GM18499 (cell line): Measurements from ENCODE around the gene WDFY3.
"Not testable (repeated sequence)": the region's sequence is repeated elsewhere in the genome, so short reads cannot be mapped to it uniquely, and the experiment has no call there.

Experiments
- ATAC-seq: cut with Tn5 transposase; IDR thresholded peaks from one replicate; pipeline ENCODE4 v1.9.1; 2021; ENCODE audit warnings: moderate number of reproducible peaks; ENCODE audit not compliant: insufficient read depth, unreplicated experiment

Gene WDFY3

DNA sequence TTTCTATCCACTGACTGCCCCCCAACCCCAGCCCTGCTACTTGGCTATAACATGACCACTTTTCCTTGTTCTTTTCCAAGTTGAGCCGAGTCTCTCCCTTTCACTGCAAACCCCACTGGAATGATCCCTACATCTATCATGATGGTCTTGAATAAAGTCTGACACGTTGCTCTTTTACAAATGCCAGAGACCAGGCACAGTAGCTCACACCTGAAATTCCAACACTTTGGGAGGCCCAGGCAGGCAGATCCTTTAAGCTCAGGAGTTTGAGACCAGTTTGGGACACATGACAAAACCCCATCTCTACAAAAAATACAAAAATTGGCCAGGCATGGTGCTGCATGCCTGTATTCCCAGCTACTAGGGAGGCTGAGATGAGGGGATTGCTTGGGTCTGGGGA, 100.9 kb downstream of the WDFY3 start:
- ATAC-seq, result no peak

- no peak for ATAC-seq
Observed at GRCh38 chr4:84862064-84862463, 104.4 kb downstream of the WDFY3 start.

DNA sequence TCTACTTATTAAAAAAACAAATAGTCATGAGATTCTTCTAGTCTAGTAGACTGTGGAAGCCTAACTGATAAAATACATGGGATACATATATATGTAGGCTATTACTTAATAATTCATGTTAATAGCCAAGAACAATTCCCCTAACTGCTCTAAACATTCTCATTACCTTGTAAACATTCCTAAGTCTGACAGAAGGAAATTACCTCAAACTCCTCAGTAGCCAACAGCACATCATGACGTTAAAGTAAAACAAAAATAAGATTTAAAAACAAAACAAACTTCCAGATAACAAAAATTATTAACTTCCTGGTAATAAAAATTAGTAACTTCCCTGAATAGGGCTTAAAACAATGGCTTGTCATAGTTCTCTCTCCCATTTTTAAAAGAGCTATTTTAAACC, 109.2 kb downstream of the WDFY3 start:
- ATAC-seq, result no peak

- ATAC-seq, result no peak
Observed at GRCh38 chr4:84856468-84857049, 109.9 kb downstream of the WDFY3 start.

DNA sequence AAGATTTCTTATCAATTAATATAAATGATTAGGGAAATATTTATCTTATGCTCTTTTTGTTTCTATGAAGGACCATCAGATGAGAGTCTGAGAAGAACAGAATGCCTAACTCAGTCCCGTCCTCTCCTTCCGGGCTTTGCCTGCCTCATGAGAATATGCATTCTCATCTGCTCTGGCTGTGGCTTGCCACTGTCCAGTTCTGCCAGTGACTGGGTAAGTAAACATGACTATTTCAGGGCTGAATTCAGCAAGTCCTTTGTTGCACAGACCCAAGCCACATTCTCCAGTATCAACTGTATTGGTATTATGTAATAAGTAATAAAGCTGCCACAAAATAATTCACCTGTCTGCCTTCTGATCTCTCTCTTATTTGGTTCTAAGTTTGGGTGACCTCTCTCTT, 110.7 kb downstream of the WDFY3 start:
- ATAC-seq, result no peak

GRCh38 chr4:84852081-84852480, 114.4 kb downstream of the WDFY3 start:
- ATAC-seq, result no peak

DNA sequence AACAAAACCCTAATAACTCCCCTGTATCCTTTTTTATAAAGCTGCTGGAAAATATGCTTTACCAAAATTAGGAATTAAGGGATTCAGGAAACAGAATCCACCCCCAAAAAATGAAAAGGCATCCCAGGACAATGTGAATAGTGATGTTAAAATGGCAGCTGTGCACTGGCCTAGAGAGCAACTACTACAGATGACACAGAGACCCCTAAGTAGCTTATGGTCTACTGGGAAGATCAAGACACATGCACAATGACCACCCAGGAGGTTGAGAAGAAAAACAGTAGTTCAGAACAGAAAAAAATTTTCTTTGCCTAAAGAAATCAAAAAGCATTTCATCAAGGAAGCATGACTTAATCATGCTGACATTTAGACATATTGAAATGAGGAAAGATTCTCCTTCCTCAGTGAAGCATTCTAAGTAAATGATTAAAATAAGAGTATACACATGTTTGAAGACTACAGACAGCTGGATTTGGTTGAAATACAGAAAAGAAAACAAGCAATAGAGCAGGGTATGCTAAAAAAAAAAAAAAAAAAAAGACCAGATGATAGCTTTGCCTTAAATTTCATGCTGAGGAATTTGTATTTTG, 117.3 kb downstream of the WDFY3 start:
- ATAC-seq, result no peak

DNA sequence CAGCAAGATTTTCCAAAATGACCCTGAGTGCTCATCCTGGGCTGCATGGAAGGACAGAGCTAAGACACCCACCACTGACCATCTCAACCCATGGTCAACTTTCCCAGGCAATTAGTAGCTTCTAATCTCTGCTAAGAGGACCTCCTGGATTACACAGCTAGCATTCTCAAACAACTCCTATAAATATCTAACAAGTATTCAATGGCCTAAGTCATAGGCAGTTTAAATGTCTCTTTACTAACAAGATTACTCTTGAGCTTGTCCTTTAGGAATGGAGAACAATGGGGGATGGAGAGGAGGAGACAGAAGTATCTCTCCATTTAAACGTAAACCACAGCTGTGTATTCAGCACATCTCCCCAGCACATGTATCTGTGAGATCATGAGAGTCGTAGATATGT, 118.1 kb downstream of the WDFY3 start:
- no peak for ATAC-seq

DNA sequence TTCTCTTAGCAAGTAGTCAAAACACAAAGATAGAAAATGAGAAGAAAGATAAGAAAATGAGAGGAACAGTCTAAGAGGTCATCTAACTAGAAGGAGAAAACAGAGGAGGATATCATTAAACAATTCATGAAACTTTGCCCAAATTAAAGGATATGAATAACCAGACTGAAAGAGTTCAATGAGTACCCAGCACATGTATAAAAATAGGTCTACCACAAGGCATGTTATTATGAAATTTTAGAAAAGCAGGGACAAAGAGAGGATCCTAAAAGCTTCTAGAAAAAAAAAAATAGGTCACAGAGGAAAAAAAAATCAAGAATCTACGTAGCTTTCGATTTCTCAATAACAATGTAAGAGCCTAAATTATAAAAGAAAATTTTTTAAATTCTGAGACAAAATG, 118.5 kb downstream of the WDFY3 start:
- ATAC-seq, result no peak

DNA sequence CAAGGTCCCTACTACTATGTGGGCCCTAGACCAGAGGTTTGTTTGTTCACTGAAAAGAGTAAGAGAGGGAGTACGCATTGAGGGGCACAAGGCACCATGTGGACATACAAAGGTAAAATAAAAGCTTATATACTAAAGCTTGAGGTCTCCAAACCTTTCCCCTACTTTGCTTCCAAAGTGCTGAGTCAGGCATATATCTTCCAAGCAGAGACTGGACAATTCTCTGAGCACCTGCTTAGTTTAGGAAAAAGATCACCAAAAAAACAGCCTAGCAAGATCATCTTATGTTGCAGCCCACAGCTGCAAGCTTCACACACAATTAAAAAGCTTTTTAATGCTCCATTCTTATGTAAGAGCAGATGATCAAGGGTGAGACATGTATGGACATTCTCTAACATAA, 119.5 kb downstream of the WDFY3 start:
- no peak for ATAC-seq

DNA sequence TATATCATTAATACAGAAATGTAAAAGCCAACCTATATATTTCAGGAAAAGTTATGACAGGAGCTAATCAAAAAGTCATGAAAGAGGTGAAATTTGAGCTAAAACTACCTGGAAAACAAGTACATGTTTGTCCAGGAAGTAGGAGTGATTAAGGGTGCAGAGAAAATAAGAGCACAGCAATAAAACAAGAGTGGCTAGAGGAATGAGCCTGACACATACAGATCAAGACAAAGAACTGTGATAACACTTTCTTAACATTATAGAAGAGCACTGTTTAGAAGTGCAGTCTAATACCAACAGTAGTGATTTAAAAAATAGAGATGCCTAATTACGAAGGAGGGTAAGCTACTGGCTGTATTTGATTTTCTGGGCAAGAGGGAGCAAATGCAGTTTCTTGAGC, 125.1 kb downstream of the WDFY3 start:
- no peak for ATAC-seq

GRCh38 chr4:84837751-84838150, 128.7 kb downstream of the WDFY3 start:
- no peak for ATAC-seq

DNA sequence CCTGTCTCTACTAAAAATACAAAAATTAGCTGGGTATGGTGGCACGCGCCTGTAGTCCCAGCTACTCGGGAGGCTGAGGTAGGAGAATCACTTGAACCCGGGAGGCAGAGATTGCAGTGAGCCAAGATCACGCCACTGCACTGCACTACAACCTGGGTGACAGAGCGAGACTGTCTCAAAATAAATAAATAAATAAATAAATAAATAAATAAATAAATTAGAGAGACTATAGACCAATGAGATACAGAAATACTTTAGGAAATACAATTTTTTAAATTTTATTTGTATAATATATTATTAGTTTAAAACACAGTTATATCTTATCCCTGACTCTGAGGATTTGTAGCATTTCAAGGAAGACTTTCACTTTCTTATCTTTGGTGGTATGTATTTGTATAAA, 136.9 kb downstream of the WDFY3 start:
- not testable (repeated sequence) for ATAC-seq

DNA sequence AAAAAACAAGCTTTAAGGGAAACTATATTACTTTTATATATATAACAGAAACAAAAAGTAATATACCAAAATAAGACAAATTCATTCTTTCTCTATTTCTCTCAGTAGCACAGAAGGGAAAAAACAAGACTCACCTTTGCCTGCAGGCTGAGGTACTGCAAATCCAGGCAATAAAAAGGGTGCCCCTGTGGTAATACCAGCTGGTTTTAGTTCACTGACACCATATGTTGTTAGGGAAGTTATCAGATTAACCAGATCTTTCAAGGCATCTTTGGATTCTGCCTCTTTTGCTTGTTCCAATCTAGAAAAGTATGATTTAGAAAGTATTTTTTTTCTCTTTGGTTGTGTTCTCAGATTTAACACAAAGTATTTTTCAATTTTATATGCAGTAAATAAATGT, 139.8 kb downstream of the WDFY3 start:
- no peak for ATAC-seq

GRCh38 chr4:84825701-84826341, 140.7 kb downstream of the WDFY3 start:
- no peak for ATAC-seq

- ATAC-seq, result no peak
Observed at GRCh38 chr4:84821064-84821463, 145.4 kb downstream of the WDFY3 start.

GRCh38 chr4:84814094-84814750, 152.3 kb downstream of the WDFY3 start:
- no peak for ATAC-seq

DNA sequence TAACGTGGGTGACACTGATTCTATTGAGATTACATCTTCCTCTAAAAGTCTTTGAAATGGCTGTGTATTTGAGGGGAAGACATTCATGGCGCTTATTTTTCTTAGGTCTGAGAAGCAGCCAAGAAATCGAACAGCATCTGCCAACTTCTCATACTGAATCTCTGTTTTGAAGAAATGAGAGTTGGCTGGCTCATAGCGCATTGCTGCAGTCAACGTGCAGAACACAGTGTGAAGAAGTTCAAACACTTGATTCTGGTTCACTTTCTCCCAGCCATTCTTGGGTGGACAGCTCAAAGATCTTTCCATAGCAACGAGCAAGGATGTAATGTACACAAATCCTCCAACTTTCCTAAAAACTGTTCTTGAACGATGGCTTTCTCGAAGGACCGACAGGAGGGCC, 156.5 kb downstream of the WDFY3 start:
- ATAC-seq, result no peak

GRCh38 chr4:84808332-84808731, 158.2 kb downstream of the WDFY3 start:
- no peak for ATAC-seq

GRCh38 chr4:84806541-84806940, 159.9 kb downstream of the WDFY3 start:
- not testable (repeated sequence) for ATAC-seq

- ATAC-seq, result no peak
Observed at GRCh38 chr4:84804136-84804535, 162.4 kb downstream of the WDFY3 start.

DNA sequence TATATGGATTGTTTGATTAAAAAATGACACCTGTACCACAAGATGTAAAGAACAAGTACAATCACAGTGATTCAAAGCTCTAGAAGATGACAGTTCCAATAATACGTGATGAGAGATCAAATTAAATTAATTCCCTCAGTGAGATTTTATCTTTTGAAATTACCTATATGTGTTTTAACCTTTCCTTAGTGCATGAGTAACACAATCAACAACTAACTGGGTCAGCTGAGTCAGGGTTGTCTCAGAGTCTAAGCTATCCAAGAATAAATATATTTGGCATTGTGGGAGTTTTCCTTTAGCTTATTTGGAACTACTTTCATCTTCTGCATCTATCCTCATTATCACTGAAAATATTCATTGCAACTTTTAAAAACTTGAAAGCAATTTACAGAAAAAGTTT, 162.8 kb downstream of the WDFY3 start:
- ATAC-seq, result no peak
